GM12872 (cell line): Measurements from ENCODE around the gene ZNF142.

Experiments
- TF ChIP-seq, protein P1 (sequence below): IDR thresholded peaks from 3 replicates; pipeline ENCODE4 v1.5.1; 2011; ENCODE audit warnings: low read depth, mild to moderate bottlenecking, low read length, moderate library complexity; ENCODE audit not compliant: insufficient read depth

The ZNF142 gene

DNA sequence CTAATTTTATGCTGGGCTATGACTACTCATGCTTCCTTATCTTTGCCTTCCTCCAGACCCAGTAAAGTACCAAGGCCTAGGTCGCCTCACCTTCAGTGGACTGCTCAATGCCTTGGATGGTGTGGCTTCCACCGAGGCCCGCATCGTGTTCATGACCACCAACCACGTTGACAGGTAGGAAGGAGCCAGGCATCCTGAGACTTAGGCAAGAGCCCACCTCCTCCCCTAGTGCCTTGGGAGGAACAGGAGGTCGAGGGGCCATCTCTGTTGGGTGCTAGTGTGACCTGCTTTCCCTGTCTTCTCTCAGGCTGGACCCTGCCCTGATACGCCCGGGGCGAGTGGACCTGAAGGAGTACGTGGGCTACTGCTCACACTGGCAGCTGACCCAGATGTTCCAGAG lies 3.4 kb upstream of the ZNF142 start:
- TF ChIP-seq, protein P1, sequence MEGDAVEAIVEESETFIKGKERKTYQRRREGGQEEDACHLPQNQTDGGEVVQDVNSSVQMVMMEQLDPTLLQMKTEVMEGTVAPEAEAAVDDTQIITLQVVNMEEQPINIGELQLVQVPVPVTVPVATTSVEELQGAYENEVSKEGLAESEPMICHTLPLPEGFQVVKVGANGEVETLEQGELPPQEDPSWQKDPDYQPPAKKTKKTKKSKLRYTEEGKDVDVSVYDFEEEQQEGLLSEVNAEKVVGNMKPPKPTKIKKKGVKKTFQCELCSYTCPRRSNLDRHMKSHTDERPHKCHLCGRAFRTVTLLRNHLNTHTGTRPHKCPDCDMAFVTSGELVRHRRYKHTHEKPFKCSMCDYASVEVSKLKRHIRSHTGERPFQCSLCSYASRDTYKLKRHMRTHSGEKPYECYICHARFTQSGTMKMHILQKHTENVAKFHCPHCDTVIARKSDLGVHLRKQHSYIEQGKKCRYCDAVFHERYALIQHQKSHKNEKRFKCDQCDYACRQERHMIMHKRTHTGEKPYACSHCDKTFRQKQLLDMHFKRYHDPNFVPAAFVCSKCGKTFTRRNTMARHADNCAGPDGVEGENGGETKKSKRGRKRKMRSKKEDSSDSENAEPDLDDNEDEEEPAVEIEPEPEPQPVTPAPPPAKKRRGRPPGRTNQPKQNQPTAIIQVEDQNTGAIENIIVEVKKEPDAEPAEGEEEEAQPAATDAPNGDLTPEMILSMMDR = no peak

DNA sequence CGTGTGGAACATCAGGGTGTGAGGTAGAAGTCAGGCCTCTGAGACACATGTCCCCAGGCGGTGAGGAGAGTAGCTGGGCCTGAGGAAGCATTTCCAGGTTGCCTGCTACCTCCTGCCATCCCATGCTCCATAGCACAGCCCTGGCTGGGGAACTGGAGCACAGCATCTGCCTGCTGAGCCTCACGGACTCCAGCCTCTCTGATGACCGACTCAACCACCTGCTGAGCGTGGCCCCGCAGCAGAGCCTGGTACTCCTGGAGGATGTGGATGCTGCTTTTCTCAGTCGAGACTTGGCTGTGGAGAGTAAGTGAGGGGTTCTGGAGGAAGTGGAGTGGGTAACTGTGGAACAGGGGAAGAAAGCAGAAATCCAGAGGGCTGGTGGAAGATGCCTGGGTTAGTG lies 3.0 kb upstream of the ZNF142 start:
- TF ChIP-seq, protein P1 = no peak

DNA sequence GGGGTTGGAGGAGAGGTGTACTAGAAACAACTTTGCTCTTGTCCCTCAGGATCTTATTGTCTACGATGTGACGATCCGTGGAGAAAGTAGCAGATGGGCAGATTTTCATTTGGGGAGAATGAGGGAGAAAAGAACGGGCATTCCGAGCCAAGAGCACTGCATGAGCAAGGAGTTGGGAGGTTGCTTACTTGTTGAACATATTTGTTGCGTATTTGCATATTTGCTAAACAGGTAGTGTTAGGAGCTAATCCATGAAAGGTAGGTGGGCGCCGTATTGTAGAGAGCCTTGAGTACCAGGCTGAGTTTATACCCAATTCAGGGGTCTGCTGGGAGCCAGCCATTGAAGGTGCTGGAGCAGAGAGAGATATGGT lies 550 bp upstream of the ZNF142 start:
- TF ChIP-seq, protein P1 = no peak

DNA sequence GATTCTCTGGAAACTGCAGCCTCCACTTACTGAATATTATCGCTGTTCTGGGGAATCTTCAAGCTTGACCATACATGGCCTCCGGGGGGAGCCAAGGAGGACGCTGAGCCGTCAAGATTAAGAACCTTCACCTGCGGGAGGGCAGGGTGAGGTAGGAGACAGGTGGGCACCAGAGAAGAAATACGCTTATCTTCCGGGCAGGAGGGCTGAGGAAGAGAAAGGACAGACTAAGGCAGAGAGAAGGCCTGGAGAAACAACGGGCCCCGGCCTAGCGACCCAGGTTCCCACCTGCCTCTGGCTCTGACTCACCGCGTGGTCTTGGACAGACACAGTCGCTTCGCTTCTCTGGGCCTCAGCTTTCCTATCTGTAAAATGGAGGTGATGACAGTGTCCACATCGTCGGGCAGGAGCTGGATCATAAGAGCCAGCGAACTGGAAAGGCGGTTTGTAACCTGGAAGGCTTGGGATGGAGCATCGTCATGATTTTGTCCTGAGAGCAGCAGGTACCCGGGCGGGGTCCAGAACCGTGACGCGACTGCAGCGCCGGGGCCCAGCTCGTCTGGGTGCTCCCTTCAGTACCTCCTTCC lies 659 bp downstream of the ZNF142 start:
- TF ChIP-seq, protein P1 = peak; percentile 72

DNA sequence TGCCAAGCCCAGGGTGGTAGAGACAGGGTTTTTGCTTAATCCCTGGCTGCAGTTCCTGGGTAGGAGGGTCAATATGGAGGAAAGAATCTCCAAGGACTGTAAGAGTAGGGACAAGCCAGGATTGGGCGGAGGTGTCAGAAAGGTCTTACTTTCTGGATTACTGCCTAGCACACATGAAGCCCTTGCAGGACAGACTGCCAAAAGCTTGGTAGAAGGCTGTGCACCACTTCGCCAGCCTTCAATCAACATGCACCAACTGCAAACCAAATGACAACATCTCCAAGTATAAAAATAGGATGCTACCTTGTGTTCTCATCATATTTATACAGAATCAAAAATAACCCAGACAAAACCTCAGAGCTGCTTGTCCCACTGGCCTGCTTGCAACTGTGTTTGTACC lies 3.7 kb downstream of the ZNF142 start:
- TF ChIP-seq, protein P1 = no peak

DNA sequence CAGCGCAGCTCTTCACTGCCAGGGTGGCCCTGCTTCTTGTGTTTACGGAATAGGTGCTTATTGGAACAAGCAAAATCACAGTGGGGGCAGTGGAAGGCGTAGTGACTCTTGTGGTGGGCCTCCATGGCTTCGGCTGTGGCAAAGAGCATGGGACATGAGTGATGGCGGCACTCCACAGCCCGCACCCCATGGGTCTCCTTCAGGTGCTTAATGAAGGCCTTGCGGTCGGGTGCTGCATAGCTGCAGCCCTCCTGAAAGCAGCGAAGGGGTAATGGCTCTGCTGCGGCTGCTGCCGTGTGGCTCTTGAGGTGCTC lies 10.7 kb downstream of the ZNF142 start:
- TF ChIP-seq, protein P1 = no peak

DNA sequence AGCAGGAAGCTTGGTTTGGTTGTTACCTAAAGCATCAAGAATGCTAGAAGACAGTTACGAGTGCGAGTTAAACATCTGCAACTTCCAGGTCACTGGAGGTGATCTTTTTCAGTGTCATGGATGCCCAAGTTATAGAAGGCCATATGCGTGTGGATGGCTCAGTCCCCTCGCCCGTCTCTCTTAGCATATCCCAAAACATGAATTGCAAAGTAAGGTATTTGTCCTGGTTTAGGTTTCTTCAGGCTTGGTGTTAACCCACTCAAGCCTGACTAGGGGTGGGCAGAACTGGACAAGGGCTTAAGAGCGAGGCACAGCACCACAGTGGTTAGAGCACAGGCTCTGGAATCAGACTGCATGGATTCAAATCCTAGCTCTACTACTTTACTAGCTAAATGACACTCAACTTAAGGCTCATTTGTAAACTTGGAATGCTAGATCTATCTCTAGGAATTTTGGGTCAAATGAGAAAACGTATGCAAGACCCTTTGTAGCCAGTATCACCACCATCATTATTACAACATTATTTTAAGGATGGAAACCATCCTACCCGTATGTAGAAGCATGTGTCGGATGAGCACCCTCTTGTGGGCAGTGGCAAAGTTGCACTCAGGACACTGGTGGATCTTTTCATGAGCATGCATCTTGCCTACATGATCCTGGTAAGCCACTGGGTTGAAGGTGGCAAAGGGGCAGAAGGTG lies 11.2 kb downstream of the ZNF142 start:
- TF ChIP-seq, protein P1 = peak; percentile 94

DNA sequence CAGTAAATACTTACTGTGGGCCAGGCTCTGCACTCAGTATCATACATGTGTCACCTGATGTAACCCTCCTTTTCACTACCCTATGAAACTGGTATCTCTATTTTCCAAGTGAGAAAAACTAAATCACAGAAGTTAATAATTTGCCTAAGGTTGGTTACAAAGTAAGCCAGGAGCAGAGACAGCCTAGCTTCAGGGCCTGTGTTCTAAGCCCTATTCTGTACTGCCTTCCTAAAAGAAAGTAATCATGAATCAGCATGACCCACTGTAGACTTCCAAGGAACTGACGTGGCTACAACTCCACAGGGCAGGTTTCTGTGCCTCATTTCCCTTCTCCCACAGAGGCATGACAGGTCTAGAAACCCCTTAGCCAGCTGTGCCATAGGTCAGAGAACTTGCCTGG lies 14.3 kb downstream of the ZNF142 start:
- TF ChIP-seq, protein P1 = no peak
